Fibroblast of mammary gland (primary cell): ENCODE data around the gene CPN2.

Experiments
- DNase-seq: peaks from one replicate; pipeline ENCODE4 v3.0.0-alpha.2; 2010; ENCODE audit warnings: low read depth
- H3K4me3 ChIP-seq: 2 replicates; pipeline ENCODE4 v1.5.1; 2011; ENCODE audit warnings: low read depth, mild to moderate bottlenecking, low read length, moderate library complexity; ENCODE audit not compliant: control insufficient read depth
- CTCF ChIP-seq: conservative IDR thresholded peaks from 2 replicates; pipeline ENCODE4 v1.5.1; 2011; ENCODE audit warnings: low read depth, low read length, inconsistent platforms; ENCODE audit not compliant: control insufficient read depth, insufficient read depth

CPN2 gene

GRCh38 chr3:194340757-194341400 lies 10.2 kb downstream of the CPN2 start:
- H3K4me3 ChIP-seq: no peak overlapping the region
- DNase-seq: no peak
- no peak for TF ChIP-seq CTCF

DNA sequence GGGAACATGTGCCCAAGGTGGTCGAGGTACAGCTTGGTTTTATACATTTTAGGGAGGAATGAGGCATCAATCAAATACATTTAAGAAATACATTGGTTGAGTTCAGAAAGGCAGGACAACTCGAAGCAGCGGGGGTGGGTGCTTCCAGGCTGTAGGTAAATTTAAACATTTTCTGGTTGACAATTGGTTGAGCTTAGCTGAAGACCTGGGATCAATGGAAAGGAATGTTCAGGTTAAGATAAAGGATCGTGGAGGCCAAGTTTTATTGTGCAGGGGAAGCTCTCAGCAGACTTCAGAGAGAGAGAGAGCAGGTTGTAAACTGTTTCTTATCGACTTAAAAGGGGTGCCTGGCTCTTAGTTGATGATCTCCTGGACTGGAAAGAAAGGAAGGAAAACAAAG lies 11.3 kb downstream of the CPN2 start:
- TF ChIP-seq CTCF: no peak
- no peak overlapping the region for H3K4me3 ChIP-seq
- DNase-seq: no peak

DNA sequence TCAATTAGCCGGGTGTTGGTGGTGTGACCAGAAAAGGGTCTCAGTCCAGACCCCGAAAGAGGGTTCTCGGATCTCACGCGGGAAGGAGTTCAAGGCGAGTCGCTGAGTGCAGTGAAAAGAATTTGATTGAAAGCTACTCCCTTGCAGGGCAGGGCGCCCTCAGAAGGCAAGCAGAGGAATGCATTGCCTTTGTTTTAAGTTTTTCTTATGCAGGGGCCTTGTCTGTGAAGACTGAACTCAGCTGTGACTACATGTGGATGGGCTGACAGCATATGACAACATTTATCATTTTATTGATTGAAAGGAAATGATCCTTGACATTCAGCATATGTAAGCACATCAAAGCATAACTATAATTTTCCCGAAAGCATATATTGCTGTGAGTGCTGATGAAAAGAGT lies 11.8 kb downstream of the CPN2 start:
- no peak for TF ChIP-seq CTCF
- no peak for DNase-seq
- no peak overlapping the region for H3K4me3 ChIP-seq

DNA sequence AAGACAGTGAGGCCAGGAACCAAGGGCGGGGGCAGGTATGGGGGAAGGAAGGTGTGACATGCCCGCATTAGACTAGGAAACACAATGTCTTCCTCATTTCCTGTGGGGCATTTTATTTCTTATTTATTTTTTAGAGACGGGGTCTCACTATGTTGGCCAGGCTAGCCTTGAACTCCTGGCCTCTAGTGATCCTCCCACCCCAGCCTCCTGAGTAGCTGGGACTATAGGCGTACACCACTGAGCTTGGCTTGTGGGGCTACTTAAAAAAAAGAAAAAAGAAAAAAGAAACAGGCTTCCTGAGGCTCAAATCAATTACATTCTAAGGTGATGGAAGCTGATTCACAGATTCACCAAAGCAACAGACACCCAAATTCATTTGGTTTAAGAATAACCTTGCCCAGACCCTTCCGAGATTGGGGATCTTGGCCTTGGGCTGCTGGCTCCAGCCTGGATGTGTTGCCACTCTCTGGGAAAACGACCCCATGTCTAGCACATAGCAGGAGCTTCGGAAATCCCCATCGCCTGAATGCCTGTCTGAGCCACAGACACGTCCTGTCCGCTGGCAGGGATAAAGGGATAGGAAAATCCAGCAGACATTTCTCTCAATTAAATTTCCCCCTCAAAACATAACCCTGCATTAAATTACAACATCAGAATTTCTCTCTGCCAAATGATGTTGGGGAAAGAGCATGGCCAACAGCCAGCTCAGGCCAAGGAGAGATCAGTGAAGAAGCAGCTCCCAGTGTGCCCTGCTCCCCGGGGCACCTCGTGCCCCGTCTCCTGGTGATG lies 13.0 kb downstream of the CPN2 start:
- no peak for TF ChIP-seq CTCF
- DNase-seq: peak; percentile 28
- H3K4me3 ChIP-seq: no peak overlapping the region

DNA sequence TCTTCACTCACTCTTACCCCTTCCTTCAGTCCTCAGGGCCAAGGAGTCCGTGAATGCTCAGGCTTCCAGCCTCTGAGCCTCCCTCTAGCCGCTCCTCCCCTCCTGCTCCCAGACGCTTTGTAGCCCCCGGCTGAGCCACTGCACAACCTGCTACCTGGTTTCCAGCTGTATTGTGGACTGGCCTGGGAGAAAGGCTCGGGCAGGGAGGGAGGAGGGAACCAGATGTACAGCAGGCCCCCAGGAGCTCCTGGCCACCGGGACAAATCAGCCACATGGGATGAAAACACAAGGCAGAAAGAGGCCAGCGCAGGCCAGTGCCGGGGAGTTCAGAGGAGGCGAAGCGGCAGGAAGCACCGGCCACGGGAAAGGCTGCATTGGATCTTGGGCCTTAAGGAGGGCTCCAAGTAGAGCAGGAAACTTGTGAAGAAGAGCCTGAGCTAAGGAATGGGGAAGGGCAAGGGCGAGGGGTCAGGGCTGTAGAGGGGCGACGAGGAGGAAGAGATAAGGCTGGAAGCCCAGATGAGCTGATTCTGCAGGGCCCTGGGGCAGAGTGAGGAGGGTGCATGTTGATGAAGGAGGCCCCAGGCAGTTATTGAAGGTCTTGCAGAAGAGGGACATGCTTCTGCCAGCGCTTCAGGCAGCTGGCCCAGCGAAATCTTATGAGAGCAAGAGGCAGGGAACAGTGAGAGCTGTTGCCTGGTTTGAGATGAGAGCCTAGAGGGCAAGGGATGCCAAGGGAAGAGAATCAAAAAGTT lies 14.3 kb downstream of the CPN2 start:
- no peak overlapping the region for H3K4me3 ChIP-seq
- DNase-seq: no peak
- no peak for TF ChIP-seq CTCF

GRCh38 chr3:194333981-194334320 lies 17.2 kb downstream of the CPN2 start:
- no peak for TF ChIP-seq CTCF
- DNase-seq: no peak
- no peak overlapping the region for H3K4me3 ChIP-seq
